Measurements from ENCODE around the gene TRIO.
"Not testable (repeated sequence)": the region's sequence is repeated elsewhere in the genome, so short reads cannot be mapped to it uniquely, and the experiment has no call there.

GRCh38 chr5:14207428-14207827 lies 64.3 kb downstream of the TRIO start:
- TF ChIP-seq ZNF48 (tag by site-specific recombination; IDR thresholded peaks at IDR 0.05); ZNF549 (tag by site-specific recombination; IDR thresholded peaks at IDR 0.05); ZNF114 (tag by site-specific recombination; IDR thresholded peaks at IDR 0.05); ZNF354C (tag by site-specific recombination; IDR thresholded peaks at IDR 0.05; ENCODE audit: borderline replicate concordance, low read depth); ZNF521 (tag by site-specific recombination; IDR thresholded peaks at IDR 0.05): not testable (repeated sequence)
- TF ChIP-seq, protein P1, sequence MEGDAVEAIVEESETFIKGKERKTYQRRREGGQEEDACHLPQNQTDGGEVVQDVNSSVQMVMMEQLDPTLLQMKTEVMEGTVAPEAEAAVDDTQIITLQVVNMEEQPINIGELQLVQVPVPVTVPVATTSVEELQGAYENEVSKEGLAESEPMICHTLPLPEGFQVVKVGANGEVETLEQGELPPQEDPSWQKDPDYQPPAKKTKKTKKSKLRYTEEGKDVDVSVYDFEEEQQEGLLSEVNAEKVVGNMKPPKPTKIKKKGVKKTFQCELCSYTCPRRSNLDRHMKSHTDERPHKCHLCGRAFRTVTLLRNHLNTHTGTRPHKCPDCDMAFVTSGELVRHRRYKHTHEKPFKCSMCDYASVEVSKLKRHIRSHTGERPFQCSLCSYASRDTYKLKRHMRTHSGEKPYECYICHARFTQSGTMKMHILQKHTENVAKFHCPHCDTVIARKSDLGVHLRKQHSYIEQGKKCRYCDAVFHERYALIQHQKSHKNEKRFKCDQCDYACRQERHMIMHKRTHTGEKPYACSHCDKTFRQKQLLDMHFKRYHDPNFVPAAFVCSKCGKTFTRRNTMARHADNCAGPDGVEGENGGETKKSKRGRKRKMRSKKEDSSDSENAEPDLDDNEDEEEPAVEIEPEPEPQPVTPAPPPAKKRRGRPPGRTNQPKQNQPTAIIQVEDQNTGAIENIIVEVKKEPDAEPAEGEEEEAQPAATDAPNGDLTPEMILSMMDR (tag by site-specific recombination; IDR thresholded peaks at IDR 0.05): not testable (repeated sequence)
- TF ChIP-seq, protein P2, sequence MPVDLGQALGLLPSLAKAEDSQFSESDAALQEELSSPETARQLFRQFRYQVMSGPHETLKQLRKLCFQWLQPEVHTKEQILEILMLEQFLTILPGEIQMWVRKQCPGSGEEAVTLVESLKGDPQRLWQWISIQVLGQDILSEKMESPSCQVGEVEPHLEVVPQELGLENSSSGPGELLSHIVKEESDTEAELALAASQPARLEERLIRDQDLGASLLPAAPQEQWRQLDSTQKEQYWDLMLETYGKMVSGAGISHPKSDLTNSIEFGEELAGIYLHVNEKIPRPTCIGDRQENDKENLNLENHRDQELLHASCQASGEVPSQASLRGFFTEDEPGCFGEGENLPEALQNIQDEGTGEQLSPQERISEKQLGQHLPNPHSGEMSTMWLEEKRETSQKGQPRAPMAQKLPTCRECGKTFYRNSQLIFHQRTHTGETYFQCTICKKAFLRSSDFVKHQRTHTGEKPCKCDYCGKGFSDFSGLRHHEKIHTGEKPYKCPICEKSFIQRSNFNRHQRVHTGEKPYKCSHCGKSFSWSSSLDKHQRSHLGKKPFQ (tag by site-specific recombination; IDR thresholded peaks at IDR 0.05): not testable (repeated sequence)
